Fibroblast of the aortic adventitia (primary cell): Measurements from ENCODE around the gene FAM20A. TPM values are rescaled to one million over a fixed set of nuclear protein-coding genes. Genes with fewer than 3 reads are reported as not detected.

ENCODE experiments used
- DNase-seq: peaks from one replicate; pipeline ENCODE4 v3.0.0-alpha.2; 2010; ENCODE audit warnings: low read depth
- H3K4me3 ChIP-seq: 2 replicates; pipeline ENCODE4 v1.5.1; 2011; ENCODE audit warnings: low read depth, mild to moderate bottlenecking, control low read depth, low read length, moderate library complexity
- CTCF ChIP-seq: IDR thresholded peaks from 2 replicates; pipeline ENCODE4 v1.5.1; 2011; ENCODE audit warnings: mild to moderate bottlenecking, low read length, control low read depth, inconsistent platforms; ENCODE audit not compliant: insufficient read depth
- total RNA-seq: library from RNA; depleted of rRNA; stranded (reverse); fragments of >200 nt; gene quantifications from 2 replicates; pipeline ENCODE4 v1.2.3, GENCODE V29; 2012; ENCODE audit warnings: low replicate concordance

FAM20A gene
- total RNA-seq, 1 donor: 10.5 TPM

DNA sequence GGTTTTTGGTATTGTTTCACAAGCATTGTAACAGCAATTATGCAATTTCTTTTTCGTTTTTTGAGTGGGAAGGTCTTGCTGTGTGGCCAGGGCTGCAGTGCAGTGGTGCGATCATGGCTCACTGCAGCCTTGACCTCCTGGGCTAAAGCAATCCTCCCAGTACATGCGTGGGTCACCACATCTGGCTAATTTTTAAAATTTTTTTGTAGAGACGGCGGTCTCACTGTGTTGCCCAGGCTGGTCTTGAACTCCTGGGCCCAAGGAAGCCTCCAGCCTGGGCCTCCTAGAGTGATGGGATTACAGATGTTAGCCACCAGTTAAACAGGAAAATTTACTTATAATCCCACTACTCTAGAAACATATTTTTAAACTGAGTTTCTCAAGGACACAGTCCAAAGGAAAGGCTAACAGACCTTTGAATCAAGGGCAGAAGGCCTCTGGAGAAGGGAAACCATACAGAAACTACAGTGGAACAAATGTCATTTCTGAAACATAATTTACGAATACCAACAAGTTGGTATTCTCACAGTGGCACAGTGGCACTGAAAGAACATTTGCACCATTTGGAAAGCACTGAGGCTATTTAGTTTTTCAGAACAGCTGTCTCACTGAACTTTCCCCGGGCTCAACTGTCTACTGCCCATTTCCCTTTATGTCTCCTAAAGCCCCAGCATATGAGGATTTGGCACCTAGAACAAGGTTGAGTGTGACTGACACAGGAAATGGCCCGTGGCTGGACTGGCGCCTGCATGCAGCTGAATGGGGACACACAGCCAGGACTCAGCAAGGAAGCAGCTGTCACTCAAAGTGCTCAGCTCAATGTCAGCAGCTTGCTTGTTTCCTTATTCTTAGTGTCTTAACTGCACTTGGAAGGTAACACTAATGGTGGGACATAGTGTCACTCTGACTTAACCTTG is 91.8 kb downstream of the FAM20A start:
- DNase-seq: no peak
- H3K4me3 ChIP-seq: no peak overlapping the region
- no peak for TF ChIP-seq CTCF

DNA sequence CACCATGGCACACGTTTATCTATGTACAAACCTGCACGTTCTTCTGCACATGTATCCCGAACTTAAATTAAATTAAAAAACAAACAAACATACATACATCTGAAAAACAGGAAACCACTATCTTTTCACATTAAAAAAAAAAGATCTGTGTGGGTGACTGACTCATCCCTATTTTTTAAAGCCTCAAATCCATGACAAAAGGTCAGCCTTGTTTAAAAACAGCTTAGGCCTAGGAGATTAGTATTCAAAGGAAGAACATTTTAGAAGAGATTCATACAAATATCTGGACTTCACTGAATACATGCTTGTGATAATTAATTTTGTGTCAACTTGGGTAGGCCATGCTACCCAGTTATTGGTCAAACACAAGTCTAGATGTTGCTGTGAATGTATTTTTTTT is 93.6 kb downstream of the FAM20A start:
- no peak for TF ChIP-seq CTCF
- H3K4me3 ChIP-seq: no peak overlapping the region
- DNase-seq: no peak

DNA sequence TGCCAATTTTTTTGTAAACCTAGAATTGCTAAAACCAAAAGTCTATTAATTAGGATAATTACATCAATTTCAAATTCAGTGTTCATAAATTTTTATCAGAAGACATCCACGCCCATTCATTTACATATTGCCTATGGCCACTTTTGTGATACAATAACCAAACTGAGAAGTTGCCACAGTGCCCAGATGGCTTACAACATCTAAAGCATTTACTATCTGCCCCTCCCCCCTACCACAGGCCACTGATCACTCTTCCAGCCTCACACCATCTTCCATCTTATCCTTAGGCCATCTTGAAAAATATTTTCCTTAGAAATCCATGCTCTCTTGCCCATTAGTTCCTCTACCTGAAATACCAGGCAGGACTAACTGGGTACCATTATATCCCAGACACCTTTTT is 95.2 kb downstream of the FAM20A start:
- no peak for TF ChIP-seq CTCF
- no peak overlapping the region for H3K4me3 ChIP-seq
- no peak for DNase-seq

DNA sequence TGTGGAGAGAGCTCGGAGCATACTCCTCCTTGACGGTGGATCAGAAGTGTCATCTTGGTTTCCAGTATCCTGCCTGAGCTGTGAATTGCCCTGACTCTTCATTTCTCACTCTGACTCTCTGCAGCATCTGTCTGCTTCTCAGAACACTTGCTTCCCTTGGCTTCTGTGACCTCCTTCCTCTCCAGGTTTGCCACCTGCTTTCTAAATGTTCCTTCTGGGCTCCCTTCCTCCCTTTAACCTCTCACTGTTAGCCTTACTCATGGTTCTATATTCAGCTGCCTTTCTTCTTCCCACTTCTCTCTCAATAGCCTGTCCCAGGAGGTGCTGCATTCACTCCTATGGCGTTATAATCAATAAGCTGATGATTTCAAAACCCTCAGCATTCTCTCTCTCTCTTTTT is 100.1 kb downstream of the FAM20A start:
- H3K4me3 ChIP-seq: no peak overlapping the region
- TF ChIP-seq CTCF: no peak
- DNase-seq: no peak

DNA sequence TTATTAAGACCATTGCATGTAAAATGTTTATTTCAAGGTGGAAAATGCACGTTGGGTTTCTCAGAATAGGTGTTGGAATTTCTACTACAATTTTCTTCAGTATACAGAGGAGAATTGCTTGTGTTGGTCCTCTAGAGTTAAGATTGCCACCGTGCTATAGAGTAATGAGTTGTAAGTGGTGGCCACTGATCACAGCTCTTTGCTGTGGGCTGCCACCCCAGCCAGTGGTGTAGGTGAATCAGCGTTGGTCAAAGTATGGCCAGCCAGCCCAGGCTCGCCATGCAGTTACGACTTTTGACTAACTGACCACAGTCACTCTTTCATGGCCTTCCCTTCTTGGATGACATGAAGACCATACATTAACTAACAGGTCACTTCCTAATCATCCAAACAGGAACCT is 101.6 kb downstream of the FAM20A start:
- DNase-seq: no peak
- TF ChIP-seq CTCF: no peak
- H3K4me3 ChIP-seq: no peak overlapping the region

- no peak for DNase-seq
- no peak for TF ChIP-seq CTCF
- H3K4me3 ChIP-seq: no peak overlapping the region
These were observed 102.5 kb downstream of the FAM20A start for GRCh38 chr17:68498479-68499326.
